ENCODE data around the gene ABCA6. TPM values are rescaled to one million over a fixed set of nuclear protein-coding genes. Genes with fewer than 3 reads are reported as not detected.
"Not testable (repeated sequence)": the region's sequence is repeated elsewhere in the genome, so short reads cannot be mapped to it uniquely, and the experiment has no call there.

Gene ABCA6
- total RNA-seq, 1 donor: 30.4 TPM

GRCh38 chr17:69173118-69173517 is 31.4 kb upstream of the ABCA6 start:
- Histone ChIP-seq H4K20me1 (ENCODE audit: insufficient read depth, low read length) (no peaks in the 10 kb centered on the region), H3K4me3 (ENCODE audit: insufficient read depth, low read length) (no peak overlapping the region), H3K36me3 (ENCODE audit: insufficient read depth, low read length) (no peaks in the 10 kb centered on the region), H3K27me3 (ENCODE audit: insufficient read depth, low read length) (no peaks in the 10 kb centered on the region), H3K9me3 (ENCODE audit: low read depth, low read length) (no peaks in the 10 kb centered on the region), H3K4me2 (ENCODE audit: insufficient read depth, low read length) (no peak overlapping the region), H3K79me2 (ENCODE audit: insufficient read depth, low read length) (no peaks in the 10 kb centered on the region), H3K4me1 (ENCODE audit: insufficient read depth, low read length) (peaks cover 13% of the 10 kb centered on the region), H2AFZ (ENCODE audit: low read length) (no peak overlapping the region), H3K27ac (ENCODE audit: low read depth, low read length) (no peak overlapping the region)
- no peak for DNase-seq (ENCODE audit: insufficient read length, low spot score, missing footprints)
- no peak for TF ChIP-seq CTCF (IDR thresholded peaks at IDR 0.05; ENCODE audit: extremely low read depth, low read depth, low read length)

- peaks cover 3% of the 10 kb centered on the region for H3K4me1 ChIP-seq (ENCODE audit: insufficient read depth, low read length)
- DNase-seq (ENCODE audit: insufficient read length, low spot score, missing footprints): no peak
- no peak overlapping the region for H3K4me2 ChIP-seq (ENCODE audit: insufficient read depth, low read length)
- H3K79me2 ChIP-seq (ENCODE audit: insufficient read depth, low read length): no peaks in the 10 kb centered on the region
- H3K9me3 ChIP-seq (ENCODE audit: low read depth, low read length): no peaks in the 10 kb centered on the region
- no peak overlapping the region for H2AFZ ChIP-seq (ENCODE audit: low read length)
- no peaks in the 10 kb centered on the region for H3K36me3 ChIP-seq (ENCODE audit: insufficient read depth, low read length)
- no peaks in the 10 kb centered on the region for H4K20me1 ChIP-seq (ENCODE audit: insufficient read depth, low read length)
- H3K4me3 ChIP-seq (ENCODE audit: insufficient read depth, low read length): no peak overlapping the region
- H3K27ac ChIP-seq (ENCODE audit: low read depth, low read length): no peak overlapping the region
- no peak for TF ChIP-seq CTCF (IDR thresholded peaks at IDR 0.05; ENCODE audit: extremely low read depth, low read depth, low read length)
- no peaks in the 10 kb centered on the region for H3K27me3 ChIP-seq (ENCODE audit: insufficient read depth, low read length)
Observed at GRCh38 chr17:69170377-69170776, 28.7 kb upstream of the ABCA6 start.

GRCh38 chr17:69168642-69169041 is 26.9 kb upstream of the ABCA6 start:
- H3K9me3 ChIP-seq (ENCODE audit: low read depth, low read length); DNase-seq (ENCODE audit: insufficient read length, low spot score, missing footprints); H2AFZ ChIP-seq (ENCODE audit: low read length); H3K27me3 ChIP-seq (ENCODE audit: insufficient read depth, low read length); H3K27ac ChIP-seq (ENCODE audit: low read depth, low read length); H3K79me2 ChIP-seq (ENCODE audit: insufficient read depth, low read length); H3K4me1 ChIP-seq (ENCODE audit: insufficient read depth, low read length); H3K4me3 ChIP-seq (ENCODE audit: insufficient read depth, low read length); H3K36me3 ChIP-seq (ENCODE audit: insufficient read depth, low read length); H3K4me2 ChIP-seq (ENCODE audit: insufficient read depth, low read length); H4K20me1 ChIP-seq (ENCODE audit: insufficient read depth, low read length): not testable (repeated sequence)

- Histone ChIP-seq H3K27me3 (ENCODE audit: insufficient read depth, low read length) (no peaks in the 10 kb centered on the region), H4K20me1 (ENCODE audit: insufficient read depth, low read length) (no peaks in the 10 kb centered on the region), H3K4me1 (ENCODE audit: insufficient read depth, low read length) (no peaks in the 10 kb centered on the region), H3K36me3 (ENCODE audit: insufficient read depth, low read length) (no peaks in the 10 kb centered on the region), H3K27ac (ENCODE audit: low read depth, low read length) (no peak overlapping the region), H3K79me2 (ENCODE audit: insufficient read depth, low read length) (no peaks in the 10 kb centered on the region), H3K9me3 (ENCODE audit: low read depth, low read length) (no peaks in the 10 kb centered on the region), H3K4me2 (ENCODE audit: insufficient read depth, low read length) (no peak overlapping the region), H2AFZ (ENCODE audit: low read length) (no peak overlapping the region), H3K4me3 (ENCODE audit: insufficient read depth, low read length) (no peak overlapping the region)
- DNase-seq (ENCODE audit: insufficient read length, low spot score, missing footprints): no peak
- no peak for TF ChIP-seq CTCF (IDR thresholded peaks at IDR 0.05; ENCODE audit: extremely low read depth, low read depth, low read length)
Observed at GRCh38 chr17:69166957-69167356, 25.3 kb upstream of the ABCA6 start.

All from osteoblast (primary cell).